ENCODE measurements around the gene ZNF277.

ZNF277 gene

GRCh38 chr7:112263519-112263918, 57.0 kb downstream of the ZNF277 start (continued):
- TF ChIP-seq ZNF518A (tag by site-specific recombination; conservative IDR thresholded peaks at IDR 0.05; ENCODE audit: low read depth) (no peak), ZNF132 (tag by site-specific recombination; IDR thresholded peaks at IDR 0.05; ENCODE audit: borderline replicate concordance) (no peak), ZNF248 (tag by site-specific recombination; IDR thresholded peaks at IDR 0.05) (no peak), ZNF777 (tag by site-specific recombination; IDR thresholded peaks at IDR 0.05; ENCODE audit: borderline replicate concordance) (no peak), HOXA7 (CRISPR knock-in tag; IDR thresholded peaks at IDR 0.05; ENCODE audit: borderline replicate concordance) (no peak), ELK4 (IDR thresholded peaks at IDR 0.05; ENCODE audit: borderline replicate concordance, low read depth, low read length) (no peak), WT1 (tag by site-specific recombination; IDR thresholded peaks at IDR 0.05) (no peak), ZNF629 (tag by site-specific recombination; IDR thresholded peaks at IDR 0.05) (no peak), PRDM6 (tag by site-specific recombination; IDR thresholded peaks at IDR 0.05) (peak; percentile 90), ZNF776 (tag by site-specific recombination; IDR thresholded peaks at IDR 0.05; ENCODE audit: borderline replicate concordance) (no peak), ZNF23 (tag by site-specific recombination; IDR thresholded peaks at IDR 0.05; ENCODE audit: borderline replicate concordance) (no peak), ZSCAN16 (tag by site-specific recombination; IDR thresholded peaks at IDR 0.05) (0 out of 2 replicates have a peak, but pooled peaks have one; percentile 30), ZNF433 (tag by site-specific recombination; IDR thresholded peaks at IDR 0.05; ENCODE audit: low read depth) (no peak), ZNF214 (tag by site-specific recombination; IDR thresholded peaks at IDR 0.05; ENCODE audit: borderline replicate concordance) (no peak), ZNF624 (tag by site-specific recombination; IDR thresholded peaks at IDR 0.05) (no peak), SCRT1 (tag by site-specific recombination; IDR thresholded peaks at IDR 0.05; ENCODE audit: borderline replicate concordance) (peak; percentile 87; the same call in 1 of the 2 replicates), YY1 (tag by site-specific recombination; IDR thresholded peaks at IDR 0.05) (no peak), GLI4 (tag by site-specific recombination; IDR thresholded peaks at IDR 0.05) (no peak), ZNF600 (tag by site-specific recombination; IDR thresholded peaks at IDR 0.05) (no peak), ZNF2 (tag by site-specific recombination; IDR thresholded peaks at IDR 0.05) (no peak), ZNF473 (tag by site-specific recombination; IDR thresholded peaks at IDR 0.05) (no peak), ZNF366 (tag by site-specific recombination; conservative IDR thresholded peaks at IDR 0.05) (no peak), ZFP69B (tag by site-specific recombination; IDR thresholded peaks at IDR 0.05) (no peak), ZNF843 (tag by site-specific recombination; IDR thresholded peaks at IDR 0.05) (peak; percentile 79), ZFHX2 (tag by site-specific recombination; conservative IDR thresholded peaks at IDR 0.05) (no peak), ZNF596 (tag by site-specific recombination; IDR thresholded peaks at IDR 0.05) (0 out of 2 replicates have a peak, but pooled peaks have one; percentile 17), ZNF555 (tag by site-specific recombination; conservative IDR thresholded peaks at IDR 0.05) (no peak), ZEB2 (tag by site-specific recombination; IDR thresholded peaks at IDR 0.05) (no peak), ZNF558 (tag by site-specific recombination; IDR thresholded peaks at IDR 0.05) (no peak), ZBTB20 (tag by site-specific recombination; IDR thresholded peaks at IDR 0.05) (no peak; the same call in 1 of the 2 replicates)
- TF ChIP-seq, protein P1, sequence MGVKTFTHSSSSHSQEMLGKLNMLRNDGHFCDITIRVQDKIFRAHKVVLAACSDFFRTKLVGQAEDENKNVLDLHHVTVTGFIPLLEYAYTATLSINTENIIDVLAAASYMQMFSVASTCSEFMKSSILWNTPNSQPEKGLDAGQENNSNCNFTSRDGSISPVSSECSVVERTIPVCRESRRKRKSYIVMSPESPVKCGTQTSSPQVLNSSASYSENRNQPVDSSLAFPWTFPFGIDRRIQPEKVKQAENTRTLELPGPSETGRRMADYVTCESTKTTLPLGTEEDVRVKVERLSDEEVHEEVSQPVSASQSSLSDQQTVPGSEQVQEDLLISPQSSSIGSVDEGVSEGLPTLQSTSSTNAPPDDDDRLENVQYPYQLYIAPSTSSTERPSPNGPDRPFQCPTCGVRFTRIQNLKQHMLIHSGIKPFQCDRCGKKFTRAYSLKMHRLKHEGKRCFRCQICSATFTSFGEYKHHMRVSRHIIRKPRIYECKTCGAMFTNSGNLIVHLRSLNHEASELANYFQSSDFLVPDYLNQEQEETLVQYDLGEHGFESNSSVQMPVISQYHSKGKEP (tag by site-specific recombination; IDR thresholded peaks at IDR 0.05) = peak; percentile 85
- TF ChIP-seq, protein P2, sequence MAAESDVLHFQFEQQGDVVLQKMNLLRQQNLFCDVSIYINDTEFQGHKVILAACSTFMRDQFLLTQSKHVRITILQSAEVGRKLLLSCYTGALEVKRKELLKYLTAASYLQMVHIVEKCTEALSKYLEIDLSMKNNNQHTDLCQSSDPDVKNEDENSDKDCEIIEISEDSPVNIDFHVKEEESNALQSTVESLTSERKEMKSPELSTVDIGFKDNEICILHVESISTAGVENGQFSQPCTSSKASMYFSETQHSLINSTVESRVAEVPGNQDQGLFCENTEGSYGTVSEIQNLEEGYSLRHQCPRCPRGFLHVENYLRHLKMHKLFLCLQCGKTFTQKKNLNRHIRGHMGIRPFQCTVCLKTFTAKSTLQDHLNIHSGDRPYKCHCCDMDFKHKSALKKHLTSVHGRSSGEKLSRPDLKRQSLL (tag by site-specific recombination; IDR thresholded peaks at IDR 0.05) = no peak
